Esophagus mucosa (tissue), 1 donor: ENCODE results near the gene KIF26B. TPM values are rescaled to one million over a fixed set of nuclear protein-coding genes. Genes with fewer than 3 reads are reported as not detected.
A peak's percentile ranks its signal among the peaks of the same experiment; 100 is the strongest.
"Not testable (repeated sequence)": the region's sequence is repeated elsewhere in the genome, so short reads cannot be mapped to it uniquely, and the experiment has no call there.

Source experiments
- ATAC-seq: fragments of 200-7000 bp; cut with Tn5 transposase; one replicate; pipeline ENCODE4 v1.9.1; 2020
- total RNA-seq: library from RNA; stranded (reverse); gene quantifications from one replicate; pipeline ENCODE4 v1.2.4, GENCODE V29; 2023
- donor health status: DM: yes; HTN: yes; CAD: no.

The KIF26B gene
- total RNA-seq, 1 donor from 2014 or later, result 0.56 TPM

GRCh38 chr1:245715970-245716369, 561.2 kb downstream of the KIF26B start:
- ATAC-seq, result peak; percentile 55

GRCh38 chr1:245716561-245716960, 561.8 kb downstream of the KIF26B start:
- ATAC-seq, result no peak

- no peak for ATAC-seq
These were observed 562.8 kb downstream of the KIF26B start for GRCh38 chr1:245717611-245718010.

GRCh38 chr1:245718123-245718522, 563.3 kb downstream of the KIF26B start:
- ATAC-seq, result no peak

GRCh38 chr1:245718951-245719350, 564.2 kb downstream of the KIF26B start:
- no peak for ATAC-seq

- ATAC-seq, result no peak
These were observed 566.7 kb downstream of the KIF26B start for GRCh38 chr1:245721488-245721887.

- not testable (repeated sequence) for ATAC-seq
These were observed 573.2 kb downstream of the KIF26B start for GRCh38 chr1:245728035-245728434.

GRCh38 chr1:245730801-245731200, 576.0 kb downstream of the KIF26B start:
- no peak for ATAC-seq

GRCh38 chr1:245740336-245740735, 585.6 kb downstream of the KIF26B start:
- ATAC-seq, result not testable (repeated sequence)

GRCh38 chr1:245742896-245743295, 588.1 kb downstream of the KIF26B start:
- no peak for ATAC-seq

GRCh38 chr1:245748240-245748639, 593.5 kb downstream of the KIF26B start:
- no peak for ATAC-seq

- no peak for ATAC-seq
These were observed 593.9 kb downstream of the KIF26B start for GRCh38 chr1:245748646-245749045.

- no peak for ATAC-seq
These were observed 594.3 kb downstream of the KIF26B start for GRCh38 chr1:245749053-245749452.

GRCh38 chr1:245750261-245750660, 595.5 kb downstream of the KIF26B start:
- no peak for ATAC-seq

GRCh38 chr1:245751116-245751515, 596.3 kb downstream of the KIF26B start:
- no peak for ATAC-seq

- ATAC-seq, result no peak
These were observed 597.1 kb downstream of the KIF26B start for GRCh38 chr1:245751726-245752470.

- ATAC-seq, result no peak
These were observed 597.8 kb downstream of the KIF26B start for GRCh38 chr1:245752561-245752960.

- ATAC-seq, result no peak
These were observed 599.0 kb downstream of the KIF26B start for GRCh38 chr1:245753807-245754206.

GRCh38 chr1:245754463-245754961, 599.7 kb downstream of the KIF26B start:
- no peak for ATAC-seq
